Small intestine (tissue), 7 donors: ENCODE results near the gene GAA. TPM values are rescaled to one million over a fixed set of nuclear protein-coding genes. Genes with fewer than 3 reads are reported as not detected.

Source experiments
- DNase-seq, 2 donors: peaks; one replicate each; pipeline versions ENCODE4 v3.0.0 to v3.0.0-alpha.2; 2013
- FAIRE-seq: peaks from 2 replicates; lab custom pipeline; 2012; peaks lifted over from hg19 to GRCh38; lab: Jason Lieb, UNC
- H3K27ac ChIP-seq, 3 donors: one replicate each; pipeline ENCODE4 v1.5.1; 2013; ENCODE audit warnings: low read length in 2 of 3, mild to moderate bottlenecking in 2 of 3, control low read depth in 1 of 3, inconsistent platforms in 1 of 3, low read depth in 1 of 3, moderate library complexity in 1 of 3
- H3K27me3 ChIP-seq, 3 donors: one replicate each; pipeline ENCODE4 v1.6.1; 2013; ENCODE audit warnings: low read length in 3 of 3, inconsistent platforms in 1 of 3; ENCODE audit not compliant: control insufficient read depth in 3 of 3, insufficient read depth in 3 of 3
- H3K36me3 ChIP-seq, 3 donors: one replicate each; pipeline ENCODE4 v1.6.1; 2013; ENCODE audit warnings: low read length in 3 of 3, inconsistent platforms in 1 of 3, low read depth in 1 of 3, mild to moderate bottlenecking in 1 of 3, moderate library complexity in 1 of 3; ENCODE audit not compliant: control insufficient read depth in 3 of 3, insufficient read depth in 2 of 3
- H3K4me1 ChIP-seq, 3 donors: one replicate each; pipeline ENCODE4 v1.6.1; 2013; ENCODE audit warnings: low read length in 2 of 3, inconsistent platforms in 1 of 3, low read depth in 1 of 3, mild to moderate bottlenecking in 1 of 3, moderate library complexity in 1 of 3; ENCODE audit not compliant: control insufficient read depth in 3 of 3, insufficient read depth in 2 of 3
- H3K4me3 ChIP-seq, 3 donors: one replicate each; pipeline ENCODE4 v1.5.1; 2013; ENCODE audit warnings: low read length in 3 of 3, control low read depth in 1 of 3, inconsistent platforms in 1 of 3, low read depth in 1 of 3, mild to moderate bottlenecking in 1 of 3, moderate library complexity in 1 of 3
- H3K9me3 ChIP-seq, 2 donors: one replicate each; pipeline ENCODE4 v1.6.1; 2013; ENCODE audit warnings: low read depth in 1 of 2, low read length in 1 of 2; ENCODE audit not compliant: control insufficient read depth in 2 of 2, insufficient read depth in 1 of 2
- WGBS, 3 donors: extraction: QIAGEN DNeasy Blood & Tissue Kit; methylation state at CpG; one replicate each; pipeline ENCODE4 v1.1.7; 2013; 5-methylcytosine and 5-hydroxymethylcytosine counted together
- polyA plus RNA-seq, 4 donors: library from polyadenylated mRNA; stranded (reverse) in 3 of 4; unstranded in 1 of 4; fragments of 200-250 nt in 3 of 4; fragments of 120-200 nt in 1 of 4; gene quantifications; one replicate each; pipeline versions ENCODE4 v1.2.1 to v1.2.3, GENCODE V29; 2013
- donor health status: healthy with polysubstance abuse.
- donor health status: control.
- donor health status: control.
- donor health status: Bipolar disorder and iron deficiency.
- donor health status: healthy.

The GAA gene
- polyA plus RNA-seq, 4 donors: 13.2 to 64.4 (median 21.3) TPM

- Histone ChIP-seq H3K36me3 (peaks cover 0 to 15% (median 0%) of the 10 kb centered on the region in 3 donors), H3K4me1 (peaks cover under 1 to 5% (median 2%) of the 10 kb centered on the region in 3 donors), H3K9me3 (no peaks in the 10 kb centered on the region), H3K27ac (peak overlapping the region in 1 of 3 donors; percentile 49), H3K4me3 (no peak overlapping the region), H3K27me3 (no peaks in the 10 kb centered on the region)
- WGBS, 3 donors: 78 to 88% (median 88%) methylated on average over 27 of the region's 27 CpGs
- no peak for FAIRE-seq
- peak in 1 of 2 donors; percentile 9 for DNase-seq
Observed at GRCh38 chr17:80063830-80064585, 37.4 kb upstream of the GAA start.

GRCh38 chr17:80064696-80065095 lies 36.7 kb upstream of the GAA start:
- FAIRE-seq (no peak), DNase-seq (no peak)
- peak overlapping the region in 1 of 3 donors; percentile 49 for H3K27ac ChIP-seq

GRCh38 chr17:80065478-80066170 lies 35.8 kb upstream of the GAA start:
- FAIRE-seq (no peak), DNase-seq (no peak)
- no peaks in the 10 kb centered on the region for H3K9me3 ChIP-seq
- H3K4me1 ChIP-seq: peaks cover 2 to 7% (median 3%) of the 10 kb centered on the region in 3 donors
- no peak overlapping the region for H3K4me3 ChIP-seq
- H3K27me3 ChIP-seq: no peaks in the 10 kb centered on the region
- no peak overlapping the region for H3K27ac ChIP-seq
- H3K36me3 ChIP-seq: peaks cover 0 to 13% (median 0%) of the 10 kb centered on the region in 3 donors
- WGBS, 3 donors: 82 to 91% (median 86%) methylated on average over 32 of the region's 32 CpGs

More at GRCh38 chr17:80064696-80065095, 36.7 kb upstream of the GAA start:
- Histone ChIP-seq H3K36me3 (peaks cover 0 to 13% (median 0%) of the 10 kb centered on the region in 3 donors), H3K27me3 (no peaks in the 10 kb centered on the region), H3K4me3 (no peak overlapping the region), H3K9me3 (no peaks in the 10 kb centered on the region), H3K4me1 (peaks cover 2 to 7% (median 3%) of the 10 kb centered on the region in 3 donors)
- WGBS, 3 donors: 78 to 85% (median 80%) methylated on average over 8 of the region's 8 CpGs

GRCh38 chr17:80067393-80067986 lies 33.9 kb upstream of the GAA start:
- Histone ChIP-seq H3K4me1 (peaks cover 3 to 7% (median 5%) of the 10 kb centered on the region in 3 donors), H3K4me3 (no peak overlapping the region), H3K36me3 (peaks cover 0 to 13% (median 0%) of the 10 kb centered on the region in 3 donors), H3K27ac (no peak overlapping the region), H3K27me3 (no peaks in the 10 kb centered on the region), H3K9me3 (no peaks in the 10 kb centered on the region)
- no peak for FAIRE-seq
- WGBS, 3 donors: 69 to 88% (median 73%) methylated on average over 31 of the region's 31 CpGs
- DNase-seq: peak in 1 of 2 donors; percentile 29

- no peaks in the 10 kb centered on the region for H3K9me3 ChIP-seq
- H3K27ac ChIP-seq: peak overlapping the region in 1 of 3 donors; percentile 67
- 36 to 54% (median 38%) methylated on average over 23 of the region's 23 CpGs for WGBS, 3 donors
- peaks cover 3 to 7% (median 5%) of the 10 kb centered on the region in 3 donors for H3K4me1 ChIP-seq
- FAIRE-seq (no peak), DNase-seq (peak in 1 of 2 donors; percentile 21)
- peaks cover 0 to 13% (median 0%) of the 10 kb centered on the region in 3 donors for H3K36me3 ChIP-seq
- H3K27me3 ChIP-seq: no peaks in the 10 kb centered on the region
- H3K4me3 ChIP-seq: no peak overlapping the region
Observed at GRCh38 chr17:80068301-80069222, 32.8 kb upstream of the GAA start.

- DNase-seq (no peak), FAIRE-seq (no peak)
- H3K36me3 ChIP-seq: peaks cover 0 to 13% (median 0%) of the 10 kb centered on the region in 3 donors
- peak overlapping the region in 1 of 3 donors; percentile 30 for H3K4me3 ChIP-seq
- H3K27me3 ChIP-seq: no peaks in the 10 kb centered on the region
- H3K4me1 ChIP-seq: peaks cover 3 to 7% (median 5%) of the 10 kb centered on the region in 3 donors
- 43 to 76% (median 45%) methylated on average over 15 of the region's 15 CpGs for WGBS, 3 donors
- no peaks in the 10 kb centered on the region for H3K9me3 ChIP-seq
- peak overlapping the region in 1 of 3 donors; percentile 76 for H3K27ac ChIP-seq
Observed at GRCh38 chr17:80070375-80071115, 30.8 kb upstream of the GAA start.

- 16 to 29% (median 16%) methylated on average over 20 of the region's 20 CpGs for WGBS, 3 donors
- Histone ChIP-seq H3K4me1 (peaks cover 3 to 7% (median 5%) of the 10 kb centered on the region in 3 donors), H3K27me3 (no peaks in the 10 kb centered on the region), H3K9me3 (no peaks in the 10 kb centered on the region), H3K36me3 (peaks cover 0 to 6% (median 0%) of the 10 kb centered on the region in 3 donors), H3K4me3 (peak overlapping the region in 1 of 3 donors; percentile 30), H3K27ac (peak overlapping the region in 1 of 3 donors; percentile 76)
- FAIRE-seq: no peak
- DNase-seq: peak; percentile 11 to 54
Observed at GRCh38 chr17:80071116-80071841, 30.1 kb upstream of the GAA start.
